Measurements from ENCODE around the gene APBB2. TPM values are rescaled to one million over a fixed set of nuclear protein-coding genes. Genes with fewer than 3 reads are reported as not detected.

Gene APBB2
- total RNA-seq, 2 donors from 2014 or later = 0.60 to 0.65 TPM

DNA sequence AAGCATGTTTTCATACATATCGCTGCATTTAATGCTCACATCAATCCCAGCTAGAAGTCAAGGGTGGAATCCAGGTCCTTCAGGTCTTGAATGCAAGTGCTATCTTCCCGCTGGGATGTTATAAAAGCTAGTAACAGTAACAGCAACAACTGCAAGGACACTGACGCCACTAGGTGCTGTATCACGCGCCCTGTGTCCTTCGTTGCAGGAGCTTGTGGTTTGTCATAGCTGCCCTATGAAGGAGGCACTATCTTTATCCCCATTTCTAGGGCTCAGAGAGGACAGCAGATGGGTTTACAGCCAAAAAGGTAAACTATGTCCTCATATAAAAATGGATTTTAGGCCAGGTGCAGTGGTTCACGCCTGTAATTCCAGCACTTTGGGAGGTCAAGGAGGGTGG is 261.7 kb downstream of the APBB2 start:
- no peak overlapping the region for H3K27ac Mint-ChIP-seq
- no peaks in the 10 kb centered on the region for H3K36me3 Mint-ChIP-seq (ENCODE audit: low read depth)
- peaks cover 3% of the 10 kb centered on the region for H3K4me1 Mint-ChIP-seq
- DNase-seq = no peak
- no peak overlapping the region for H3K4me3 Mint-ChIP-seq
- ATAC-seq = no peak
- no peaks in the 10 kb centered on the region for H3K27me3 Mint-ChIP-seq
- no peaks in the 10 kb centered on the region for H3K9me3 ChIP-seq (ENCODE audit: control insufficient read depth, low read length, poor library complexity, severe bottlenecking)

DNA sequence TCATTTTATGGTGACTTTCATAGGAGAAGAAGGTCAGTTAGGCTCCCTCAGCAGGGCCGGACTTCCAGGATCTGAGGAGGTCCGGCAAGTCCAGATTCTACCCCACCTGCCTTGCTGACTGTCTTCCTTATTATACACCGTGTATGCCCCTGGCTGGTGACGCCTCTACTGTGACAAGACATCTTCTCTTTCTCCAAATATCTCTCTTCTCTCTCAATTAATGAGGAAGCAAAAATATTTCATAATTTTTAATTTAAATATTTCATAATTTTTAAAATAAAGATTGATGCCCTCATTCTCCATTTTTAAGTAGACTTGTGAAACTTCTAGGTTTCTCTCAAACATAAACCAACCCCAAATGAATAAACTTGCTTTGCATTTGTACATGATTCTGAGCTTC is 262.1 kb downstream of the APBB2 start:
- Mint-ChIP-seq H3K27ac (no peak overlapping the region), H3K4me3 (no peak overlapping the region), H3K36me3 (ENCODE audit: low read depth) (no peaks in the 10 kb centered on the region), H3K4me1 (peaks cover 3% of the 10 kb centered on the region), H3K27me3 (no peaks in the 10 kb centered on the region)
- DNase-seq (no peak), ATAC-seq (no peak)
- H3K9me3 ChIP-seq (ENCODE audit: control insufficient read depth, low read length, poor library complexity, severe bottlenecking) = no peaks in the 10 kb centered on the region

- DNase-seq = no peak
- Mint-ChIP-seq H3K4me3 (no peak overlapping the region), H3K4me1 (peaks cover 3% of the 10 kb centered on the region), H3K36me3 (ENCODE audit: low read depth) (peaks cover 2% of the 10 kb centered on the region), H3K27me3 (peaks cover 7% of the 10 kb centered on the region), H3K27ac (no peak overlapping the region)
- no peak for ATAC-seq
- no peaks in the 10 kb centered on the region for H3K9me3 ChIP-seq (ENCODE audit: control insufficient read depth, low read length, poor library complexity, severe bottlenecking)
Measured at GRCh38 chr4:40951026-40951425, 263.3 kb downstream of the APBB2 start.

GRCh38 chr4:40949358-40950100 is 264.8 kb downstream of the APBB2 start:
- DNase-seq (no peak), ATAC-seq (no peak)
- peaks cover 13% of the 10 kb centered on the region for H3K27me3 Mint-ChIP-seq
- peaks cover 3% of the 10 kb centered on the region for H3K4me1 Mint-ChIP-seq
- no peak overlapping the region for H3K27ac Mint-ChIP-seq
- no peak overlapping the region for H3K4me3 Mint-ChIP-seq
- H3K36me3 Mint-ChIP-seq (ENCODE audit: low read depth) = peaks cover 2% of the 10 kb centered on the region
- H3K9me3 ChIP-seq (ENCODE audit: control insufficient read depth, low read length, poor library complexity, severe bottlenecking) = no peaks in the 10 kb centered on the region

DNA sequence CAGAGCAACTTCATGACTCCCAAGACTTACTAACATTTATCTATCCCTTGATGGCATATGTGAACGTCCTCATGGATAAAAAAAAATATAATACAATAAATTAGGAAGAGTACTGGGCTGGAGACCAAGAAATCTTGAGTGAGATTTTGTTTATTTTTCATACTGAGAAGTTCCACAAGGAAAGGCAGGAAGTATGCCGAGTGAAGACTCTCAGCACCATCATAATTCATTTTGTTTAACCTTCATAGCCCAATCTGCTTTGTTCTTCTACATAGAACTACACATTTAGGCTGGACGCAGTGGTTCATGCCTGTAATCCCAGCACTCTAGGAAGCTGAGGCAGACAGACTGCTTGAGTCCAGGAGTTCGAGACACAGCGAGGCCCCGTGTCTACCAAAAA is 266.3 kb downstream of the APBB2 start:
- Mint-ChIP-seq H3K27me3 (peaks cover 20% of the 10 kb centered on the region), H3K4me3 (no peak overlapping the region), H3K27ac (no peak overlapping the region), H3K4me1 (no peaks in the 10 kb centered on the region), H3K36me3 (ENCODE audit: low read depth) (peaks cover 4% of the 10 kb centered on the region)
- ATAC-seq (no peak), DNase-seq (no peak)
- H3K9me3 ChIP-seq (ENCODE audit: control insufficient read depth, low read length, poor library complexity, severe bottlenecking) = no peaks in the 10 kb centered on the region

- H3K9me3 ChIP-seq (ENCODE audit: control insufficient read depth, low read length, poor library complexity, severe bottlenecking) = no peaks in the 10 kb centered on the region
- Mint-ChIP-seq H3K4me3 (no peak overlapping the region), H3K27me3 (peaks cover 32% of the 10 kb centered on the region), H3K4me1 (no peaks in the 10 kb centered on the region), H3K27ac (no peak overlapping the region), H3K36me3 (ENCODE audit: low read depth) (peaks cover 4% of the 10 kb centered on the region)
- ATAC-seq = no peak
- DNase-seq = no peak
Measured at GRCh38 chr4:40946652-40947051, 267.7 kb downstream of the APBB2 start.

DNA sequence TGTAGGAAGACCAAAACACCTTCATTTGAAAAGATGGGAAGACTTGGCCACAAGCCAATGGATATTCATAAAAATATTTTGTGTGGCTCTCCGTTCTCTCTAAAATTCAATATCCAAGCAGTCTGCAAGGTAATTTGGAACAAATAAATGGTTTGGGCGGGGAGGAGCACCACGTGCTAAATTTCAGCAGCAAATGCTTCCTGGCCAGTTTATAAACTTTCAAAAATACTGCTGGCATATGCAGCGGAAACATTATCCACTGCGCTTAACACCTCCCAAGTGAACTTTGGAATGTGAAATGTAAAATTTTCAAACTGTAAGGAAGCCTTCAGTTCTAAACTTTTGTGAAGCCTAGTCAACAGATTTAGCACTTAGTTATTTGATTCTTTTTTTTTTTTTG is 273.6 kb downstream of the APBB2 start:
- Mint-ChIP-seq H3K27me3 (peaks cover 33% of the 10 kb centered on the region), H3K36me3 (ENCODE audit: low read depth) (peaks cover 4% of the 10 kb centered on the region), H3K27ac (no peak overlapping the region), H3K4me1 (no peaks in the 10 kb centered on the region), H3K4me3 (no peak overlapping the region)
- DNase-seq (no peak), ATAC-seq (no peak)
- H3K9me3 ChIP-seq (ENCODE audit: control insufficient read depth, low read length, poor library complexity, severe bottlenecking) = no peaks in the 10 kb centered on the region

DNA sequence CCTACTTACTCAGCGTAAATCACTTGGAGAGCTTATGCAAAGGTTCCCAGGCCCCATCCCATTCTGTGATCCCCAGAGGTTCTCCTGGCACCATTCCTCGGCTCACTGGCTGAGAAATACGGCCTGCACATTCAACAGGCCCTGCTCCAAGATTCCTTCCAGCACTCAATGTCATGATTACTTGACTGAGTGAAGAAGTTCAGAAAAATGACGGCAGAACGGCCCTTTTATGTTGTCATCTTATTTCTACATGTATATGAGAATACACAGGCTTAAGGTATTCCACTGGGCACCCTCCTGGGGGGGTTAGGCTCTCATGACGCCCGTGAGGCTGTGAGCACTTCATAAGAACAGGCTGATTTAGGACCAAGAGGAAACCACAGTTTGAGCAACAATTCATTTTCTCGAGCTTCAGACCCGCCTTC is 274.0 kb downstream of the APBB2 start:
- no peak overlapping the region for H3K4me3 Mint-ChIP-seq
- peaks cover 35% of the 10 kb centered on the region for H3K27me3 Mint-ChIP-seq
- no peaks in the 10 kb centered on the region for H3K9me3 ChIP-seq (ENCODE audit: control insufficient read depth, low read length, poor library complexity, severe bottlenecking)
- ATAC-seq = no peak
- no peak overlapping the region for H3K27ac Mint-ChIP-seq
- peaks cover 4% of the 10 kb centered on the region for H3K36me3 Mint-ChIP-seq (ENCODE audit: low read depth)
- no peaks in the 10 kb centered on the region for H3K4me1 Mint-ChIP-seq
- no peak for DNase-seq

DNA sequence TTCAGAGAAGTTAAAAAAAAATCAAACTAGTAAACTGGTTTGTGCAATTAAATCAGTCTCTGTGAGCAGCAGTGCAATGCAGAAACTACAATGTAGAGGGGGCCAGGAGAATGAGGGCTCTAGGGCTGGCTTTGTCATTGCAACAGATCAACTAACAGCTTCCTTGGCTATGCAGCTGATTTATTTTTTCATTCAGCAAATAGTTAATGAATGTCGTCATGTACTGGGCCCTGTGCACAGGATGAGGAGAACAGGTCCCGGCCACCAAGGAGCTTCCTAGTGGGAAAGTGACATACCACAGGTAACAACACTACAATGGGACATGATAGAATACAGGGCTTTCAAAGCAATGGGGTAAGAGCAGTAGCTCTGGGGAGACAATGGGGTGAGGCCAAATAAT is 274.5 kb downstream of the APBB2 start:
- peaks cover 4% of the 10 kb centered on the region for H3K36me3 Mint-ChIP-seq (ENCODE audit: low read depth)
- H3K27ac Mint-ChIP-seq = no peak overlapping the region
- peaks cover 37% of the 10 kb centered on the region for H3K27me3 Mint-ChIP-seq
- DNase-seq = no peak
- H3K4me1 Mint-ChIP-seq = no peaks in the 10 kb centered on the region
- H3K4me3 Mint-ChIP-seq = no peak overlapping the region
- ATAC-seq = no peak
- H3K9me3 ChIP-seq (ENCODE audit: control insufficient read depth, low read length, poor library complexity, severe bottlenecking) = no peaks in the 10 kb centered on the region

DNA sequence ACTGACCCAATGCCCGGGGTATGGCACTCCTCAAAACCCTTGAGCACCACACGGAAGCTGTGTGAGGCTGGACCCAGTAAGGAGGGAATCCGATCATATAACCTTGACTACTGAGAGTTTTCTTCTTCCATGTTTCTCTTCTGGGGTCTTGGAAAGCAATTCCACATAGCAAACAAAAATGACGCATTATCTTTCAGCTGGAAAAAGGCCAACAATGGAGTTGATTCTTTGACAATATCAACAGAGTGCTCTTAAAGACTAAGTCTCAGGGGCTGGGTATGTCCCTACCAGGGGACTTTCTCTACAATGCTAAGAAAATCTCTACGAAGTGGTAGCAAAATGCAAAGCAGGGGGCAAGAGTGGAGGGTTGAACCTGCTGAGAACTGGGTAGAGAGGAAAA is 276.0 kb downstream of the APBB2 start:
- Mint-ChIP-seq H3K27ac (no peak overlapping the region), H3K4me3 (no peak overlapping the region), H3K36me3 (ENCODE audit: low read depth) (peaks cover 4% of the 10 kb centered on the region), H3K27me3 (peaks cover 41% of the 10 kb centered on the region), H3K4me1 (no peaks in the 10 kb centered on the region)
- H3K9me3 ChIP-seq (ENCODE audit: control insufficient read depth, low read length, poor library complexity, severe bottlenecking) = no peaks in the 10 kb centered on the region
- ATAC-seq = no peak
- no peak for DNase-seq

DNA sequence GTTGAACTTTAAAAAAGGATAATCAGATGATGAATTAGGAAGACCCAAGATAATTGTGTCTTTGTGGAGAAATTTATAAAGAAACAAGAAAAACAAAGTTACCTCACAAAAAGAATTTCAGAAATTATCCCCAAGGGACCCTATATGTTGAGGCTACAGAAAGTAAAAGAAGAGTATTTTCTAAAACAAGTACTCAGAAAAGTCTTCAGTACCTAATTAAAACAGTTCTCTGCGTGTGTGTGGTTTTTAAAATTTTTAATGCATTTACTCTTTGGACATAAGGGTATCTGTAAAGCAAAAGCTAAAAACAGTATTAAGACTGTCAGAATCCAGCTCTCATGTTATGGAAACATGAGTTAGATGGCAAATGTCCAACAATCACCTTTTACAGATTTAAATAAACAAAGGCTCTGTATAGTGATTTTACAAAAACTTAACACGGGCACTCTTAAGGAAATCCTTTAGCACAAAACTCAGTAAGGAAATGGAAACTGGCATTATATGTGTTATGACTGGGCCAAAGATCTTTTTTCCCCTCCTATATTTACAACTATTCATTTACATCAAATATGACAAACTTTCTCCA is 277.1 kb downstream of the APBB2 start:
- ATAC-seq (no peak), DNase-seq (no peak)
- H3K9me3 ChIP-seq (ENCODE audit: control insufficient read depth, low read length, poor library complexity, severe bottlenecking) = no peaks in the 10 kb centered on the region
- peaks cover 2% of the 10 kb centered on the region for H3K36me3 Mint-ChIP-seq (ENCODE audit: low read depth)
- H3K4me1 Mint-ChIP-seq = no peaks in the 10 kb centered on the region
- no peak overlapping the region for H3K27ac Mint-ChIP-seq
- H3K27me3 Mint-ChIP-seq = peaks cover 42% of the 10 kb centered on the region
- no peak overlapping the region for H3K4me3 Mint-ChIP-seq

- Mint-ChIP-seq H3K36me3 (ENCODE audit: low read depth) (peaks cover 2% of the 10 kb centered on the region), H3K27ac (no peak overlapping the region), H3K4me1 (no peaks in the 10 kb centered on the region)
Measured at GRCh38 chr4:40934676-40935075, 279.7 kb downstream of the APBB2 start.

DNA sequence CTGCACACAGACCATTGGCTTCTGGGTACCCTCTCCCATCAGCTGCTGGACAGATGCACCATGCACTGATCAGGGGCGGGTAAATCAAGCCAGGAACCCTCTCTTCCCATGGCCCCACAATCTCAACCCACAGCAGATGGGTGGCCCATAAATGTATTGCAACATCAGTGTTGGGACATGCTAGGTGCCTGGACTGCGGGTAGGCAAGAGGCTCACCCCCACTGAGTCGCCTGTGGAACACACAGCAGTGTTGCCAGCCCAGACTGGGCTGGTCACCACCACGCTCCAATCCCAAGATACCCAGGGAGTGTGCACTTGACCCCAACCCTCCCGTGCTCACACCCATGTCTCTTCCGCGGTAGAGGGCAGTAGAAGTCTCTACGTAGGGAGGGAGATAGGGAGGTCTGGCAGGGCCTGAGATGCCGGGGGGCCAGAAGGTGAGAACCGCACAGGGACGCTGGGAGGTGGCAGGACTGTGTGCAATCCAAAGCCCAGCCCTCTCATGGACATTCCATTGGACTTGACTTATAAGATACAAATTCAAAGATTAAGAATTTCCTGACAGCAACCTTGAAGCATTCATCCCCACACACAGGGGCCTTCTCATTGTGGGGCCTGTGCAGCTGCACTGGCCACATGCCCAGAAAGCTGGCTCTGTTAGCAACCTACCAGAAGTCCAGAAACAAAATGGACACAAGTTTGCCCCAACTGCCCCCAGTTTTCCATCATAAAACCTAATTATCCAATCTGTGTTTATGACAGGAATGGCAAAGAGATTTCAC is 280.9 kb downstream of the APBB2 start:
- DNase-seq (no peak), ATAC-seq (no peak)
- H3K9me3 ChIP-seq (ENCODE audit: control insufficient read depth, low read length, poor library complexity, severe bottlenecking) = no peaks in the 10 kb centered on the region
- H3K36me3 Mint-ChIP-seq (ENCODE audit: low read depth) = peaks cover 2% of the 10 kb centered on the region
- H3K4me3 Mint-ChIP-seq = no peak overlapping the region
- H3K4me1 Mint-ChIP-seq = no peaks in the 10 kb centered on the region
- peaks cover 46% of the 10 kb centered on the region for H3K27me3 Mint-ChIP-seq
- H3K27ac Mint-ChIP-seq = no peak overlapping the region

More at GRCh38 chr4:40934676-40935075, 279.7 kb downstream of the APBB2 start:
- no peaks in the 10 kb centered on the region for H3K9me3 ChIP-seq (ENCODE audit: control insufficient read depth, low read length, poor library complexity, severe bottlenecking)
- DNase-seq (no peak), ATAC-seq (no peak)
- H3K4me3 Mint-ChIP-seq = no peak overlapping the region
- H3K27me3 Mint-ChIP-seq = peaks cover 49% of the 10 kb centered on the region
